ENCODE results near the gene SHB.

SHB gene

DNA sequence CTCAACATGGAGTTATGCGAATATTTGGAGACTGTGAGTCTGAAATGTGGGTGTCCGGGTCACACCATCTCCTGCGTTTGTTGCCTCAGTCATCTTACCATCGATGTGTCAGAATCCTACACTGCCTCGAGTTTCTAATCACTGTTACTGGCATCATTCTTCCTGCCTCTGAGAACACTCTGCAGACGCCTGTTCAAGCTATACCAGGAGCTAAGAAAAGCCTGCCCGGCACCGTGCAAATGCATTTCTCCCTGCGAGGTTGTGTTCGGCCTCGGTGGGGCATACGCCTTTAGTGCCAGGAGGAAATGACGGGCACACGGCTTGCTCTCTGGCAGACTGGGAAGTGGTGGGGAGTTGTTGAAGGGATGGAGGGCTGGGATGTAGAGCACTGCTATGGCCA, 133.9 kb downstream of the SHB start:
- no peak for DNase-seq (ENCODE audit: low read depth, low spot score)

DNA sequence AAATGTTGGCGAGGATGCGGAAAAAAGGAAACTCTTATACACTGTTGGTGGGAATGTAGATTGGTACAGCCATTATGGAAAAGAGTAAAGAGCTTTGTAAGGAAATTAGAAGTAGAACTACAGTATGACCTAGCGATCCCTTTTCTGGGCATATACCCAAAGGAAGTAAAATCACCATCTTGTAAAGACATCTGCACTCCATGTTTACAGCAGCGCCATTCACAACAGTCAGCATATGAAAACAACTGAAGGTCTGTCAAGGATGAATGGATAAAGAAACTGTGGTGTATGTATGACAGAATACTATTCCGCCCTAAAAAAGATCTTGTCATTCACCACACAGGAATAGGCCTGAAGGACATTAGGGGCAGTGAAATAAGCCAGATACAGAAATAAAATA, 137.4 kb downstream of the SHB start:
- no peak for DNase-seq (ENCODE audit: low read depth, low spot score)

DNA sequence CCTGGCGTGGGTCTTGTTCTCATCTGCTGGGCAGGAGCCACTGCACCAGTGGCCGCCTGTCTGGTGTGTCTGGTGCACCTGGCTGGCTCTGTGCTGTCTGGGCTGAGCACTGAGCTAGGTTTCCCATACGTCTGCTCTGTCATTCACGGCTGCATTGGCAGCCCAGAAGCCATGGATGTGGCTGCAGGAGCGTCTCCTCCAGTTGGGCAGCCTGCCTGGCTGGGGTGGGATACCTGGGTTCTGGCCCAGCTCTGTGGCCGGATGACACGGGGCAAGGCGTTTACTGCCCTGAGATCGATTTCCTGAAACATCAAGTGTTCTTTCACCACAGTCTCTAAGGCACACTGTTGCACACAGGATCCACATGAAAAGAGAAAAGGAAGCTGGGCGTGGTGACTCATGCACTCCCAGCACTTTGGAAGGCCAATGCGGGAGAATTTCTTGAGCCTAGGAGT, 139.6 kb downstream of the SHB start:
- DNase-seq (ENCODE audit: low read depth, low spot score): no peak

DNA sequence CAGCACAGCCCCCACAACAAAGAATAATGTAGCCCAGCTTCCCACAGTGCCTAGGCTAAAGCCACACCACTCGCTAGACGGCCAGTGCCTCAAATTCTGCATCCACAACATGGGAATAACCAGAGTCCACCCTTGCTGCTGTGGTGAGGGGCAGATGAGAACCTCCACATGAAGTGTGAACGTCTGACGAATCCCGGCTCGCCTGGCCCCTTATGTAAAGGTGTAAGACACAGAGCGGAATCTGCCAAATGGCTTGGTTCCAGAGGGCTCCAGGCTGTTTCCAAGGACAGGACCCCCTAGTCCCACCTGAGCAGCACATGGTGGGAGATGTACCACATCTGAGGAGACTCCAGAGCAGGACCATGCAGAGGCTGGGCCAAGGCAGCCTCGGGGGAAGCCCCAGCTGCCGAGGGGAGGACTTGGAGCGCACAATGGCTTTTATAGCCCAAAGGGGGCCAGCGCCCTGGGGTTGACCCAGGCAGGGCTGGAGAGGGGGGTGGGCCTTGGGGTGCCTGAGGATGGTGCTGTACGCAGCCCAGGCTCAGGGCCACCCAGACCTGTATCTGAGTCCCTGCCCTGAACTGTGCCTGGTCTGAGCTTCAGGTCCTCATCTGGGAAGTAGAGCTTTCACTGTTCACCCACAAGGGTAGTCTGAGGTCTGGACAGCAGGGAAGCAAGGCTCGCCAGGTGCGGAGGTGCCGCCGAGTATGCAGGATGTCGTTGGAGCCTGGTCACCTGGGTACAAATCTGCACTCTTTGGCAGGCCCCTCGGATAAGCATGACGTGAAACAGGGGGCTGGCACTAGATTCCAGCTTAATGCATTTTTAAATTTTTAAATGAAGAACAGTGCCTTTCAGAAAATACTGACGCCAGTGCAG, 140.2 kb downstream of the SHB start:
- DNase-seq (ENCODE audit: low read depth, low spot score): no peak

DNA sequence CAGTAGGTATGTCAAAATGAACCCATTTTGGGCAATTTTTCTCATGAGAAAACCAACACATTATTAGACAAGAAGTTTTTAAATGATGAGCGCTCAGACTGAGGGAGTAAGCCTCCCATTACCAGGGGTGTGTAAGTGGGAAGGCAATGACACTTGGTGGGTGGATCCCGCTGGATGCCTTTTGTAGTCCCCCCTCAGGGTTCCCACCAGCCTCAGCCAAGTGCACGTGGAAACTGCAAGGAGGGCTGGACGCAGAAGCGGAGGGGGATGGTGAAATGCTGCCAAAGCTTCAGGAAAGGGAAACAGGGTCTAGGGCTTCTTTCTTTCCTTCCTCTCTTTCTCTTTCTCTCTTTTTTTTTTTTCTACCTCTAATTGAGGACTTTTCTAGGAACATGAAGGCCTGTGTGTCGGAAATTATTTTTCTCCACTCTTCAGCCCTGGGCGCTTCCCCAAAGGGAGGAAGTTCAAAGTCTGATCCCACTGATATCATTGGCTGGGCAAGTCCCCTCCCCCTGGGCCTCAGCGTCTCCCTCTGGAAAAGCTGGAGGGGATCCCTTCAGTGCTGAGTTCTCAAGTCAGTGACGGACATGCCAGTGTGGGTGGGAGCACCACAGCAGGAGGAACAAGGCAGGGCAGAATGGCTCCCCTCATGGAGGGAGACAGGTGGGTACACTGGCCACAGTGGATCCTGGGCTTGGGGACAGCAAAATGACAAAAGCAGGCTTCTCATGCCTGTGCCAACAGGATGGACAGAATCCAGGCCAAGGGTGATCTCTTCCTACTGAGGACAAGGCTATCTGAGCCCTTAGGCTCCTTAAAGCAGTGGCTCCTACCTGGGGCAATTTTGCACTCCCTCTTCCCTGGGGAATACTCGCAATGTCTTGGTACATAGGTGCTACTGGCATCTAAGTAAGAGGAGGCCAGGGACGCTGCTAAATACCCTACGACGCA, 141.2 kb downstream of the SHB start:
- no peak for DNase-seq (ENCODE audit: low read depth, low spot score)

DNA sequence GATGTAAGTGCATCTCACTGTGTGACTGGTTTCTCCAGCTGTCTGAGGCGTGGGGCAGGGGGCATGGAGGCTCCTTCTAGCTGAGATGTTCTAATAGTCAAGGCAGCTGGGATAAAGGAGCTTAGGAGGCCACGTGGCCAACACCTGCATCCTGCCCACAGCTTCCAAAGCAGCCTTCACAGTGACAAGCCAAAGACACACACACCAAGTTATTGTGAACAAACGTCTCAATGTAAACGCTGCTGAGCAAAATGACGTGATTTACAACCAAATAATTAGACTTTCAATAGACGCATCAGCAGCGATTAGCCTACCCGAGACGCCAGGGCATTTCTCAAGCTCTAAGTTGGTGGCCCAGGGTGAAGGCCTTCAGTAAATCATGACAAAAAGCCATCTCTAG, 141.9 kb downstream of the SHB start:
- no peak for DNase-seq (ENCODE audit: low read depth, low spot score)

DNA sequence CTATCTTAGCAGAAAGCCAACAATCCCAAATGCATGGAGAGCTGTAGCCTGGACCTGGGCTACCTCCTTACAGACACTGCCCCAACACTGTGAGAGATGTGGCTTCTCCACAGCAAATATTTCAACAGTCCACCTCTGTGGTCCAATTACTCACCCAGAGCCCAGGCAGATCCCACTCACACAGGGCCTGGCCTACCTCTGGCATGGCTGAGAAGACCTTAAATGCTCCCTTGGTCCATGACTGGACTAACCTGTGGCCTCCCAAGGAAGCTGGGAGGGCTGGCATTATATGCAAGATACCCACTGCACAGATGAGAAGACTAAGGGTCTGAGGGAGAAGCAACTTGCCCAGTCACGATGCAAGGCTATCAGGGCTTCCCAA, 142.3 kb downstream of the SHB start:
- no peak for DNase-seq (ENCODE audit: low read depth, low spot score)

DNA sequence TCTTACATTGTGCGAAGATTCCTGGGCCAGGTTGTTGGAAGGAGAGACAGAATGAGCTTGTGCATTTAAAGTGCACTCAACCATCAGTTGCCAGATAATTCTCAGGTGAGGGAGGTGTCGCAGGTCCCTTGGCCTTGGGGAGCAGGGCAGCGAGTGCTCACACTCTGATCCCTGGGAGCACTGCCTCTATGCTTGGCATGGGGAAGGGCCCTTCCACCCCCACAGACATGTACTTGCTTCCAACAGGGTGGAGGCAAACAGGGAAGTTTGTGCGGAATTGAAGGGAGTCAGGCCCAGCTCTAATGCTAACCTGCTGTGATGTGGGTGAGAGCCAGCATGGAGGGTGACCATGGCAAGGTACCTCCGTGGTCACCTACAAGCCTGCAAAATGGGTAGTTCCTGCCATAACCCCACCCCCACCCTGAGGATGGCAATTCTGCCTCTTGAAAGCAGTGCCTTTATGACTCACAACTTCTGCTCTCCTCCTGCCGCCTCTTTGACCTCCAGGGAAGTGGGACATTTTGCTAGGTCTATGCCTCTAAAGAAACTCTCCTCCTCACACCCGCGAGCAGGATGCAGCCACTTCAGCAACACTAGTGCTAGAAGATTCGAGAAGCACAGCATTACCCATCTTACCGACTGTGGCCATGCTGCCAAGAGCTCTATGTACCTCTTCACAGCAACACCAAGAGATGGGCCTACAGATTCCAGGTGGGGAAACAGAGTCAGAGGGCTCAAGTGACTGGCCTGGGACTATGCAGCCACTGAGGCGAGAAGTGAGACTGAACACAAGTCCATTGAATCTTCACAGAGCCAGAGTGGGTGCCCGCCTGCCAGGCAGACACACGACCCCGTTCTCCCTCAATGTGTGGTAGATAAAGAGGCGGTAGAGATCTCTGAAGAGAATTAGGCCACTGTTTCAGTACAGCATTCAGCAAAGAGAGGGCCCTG, 143.0 kb downstream of the SHB start:
- no peak for DNase-seq (ENCODE audit: low read depth, low spot score)

DNA sequence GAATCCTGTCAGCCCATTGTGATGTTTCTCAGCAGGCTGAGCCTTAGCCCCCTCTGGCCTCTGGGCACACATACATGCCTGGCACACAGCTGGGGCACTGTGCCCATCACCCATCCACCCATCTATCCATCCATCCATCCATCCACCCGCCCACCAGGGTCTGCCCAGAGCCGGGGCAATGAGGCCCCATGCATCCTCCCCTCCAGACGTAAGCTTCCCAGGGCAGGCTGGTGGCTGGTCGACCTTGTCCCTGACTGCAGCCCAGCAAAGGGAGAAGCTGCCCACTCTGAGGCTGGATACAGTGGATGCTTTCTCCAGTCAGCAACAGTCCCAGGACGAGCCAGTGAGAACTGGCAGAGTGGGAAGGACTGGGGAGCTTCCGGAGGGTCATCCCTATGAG, 144.0 kb downstream of the SHB start:
- DNase-seq (ENCODE audit: low read depth, low spot score): no peak

DNA sequence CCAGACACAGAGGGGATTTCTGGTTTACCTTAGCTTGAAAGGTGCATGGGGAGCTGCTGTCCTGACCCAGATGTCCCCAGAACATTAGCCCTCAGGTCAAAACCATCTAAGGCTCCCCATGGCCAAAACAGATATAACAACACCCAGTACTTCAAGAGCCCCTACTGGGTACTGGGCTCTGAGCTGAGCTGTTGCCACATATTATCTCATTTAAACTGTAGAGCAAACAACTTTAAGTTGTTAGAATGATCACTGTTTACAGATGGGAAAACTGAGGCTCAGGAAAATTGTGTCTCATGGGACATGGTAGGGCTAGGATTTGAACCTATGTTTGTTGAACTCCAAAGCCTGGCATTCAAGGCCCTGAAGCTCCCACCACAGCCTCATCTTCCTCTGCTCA, 144.5 kb downstream of the SHB start:
- DNase-seq (ENCODE audit: low read depth, low spot score): no peak

DNA sequence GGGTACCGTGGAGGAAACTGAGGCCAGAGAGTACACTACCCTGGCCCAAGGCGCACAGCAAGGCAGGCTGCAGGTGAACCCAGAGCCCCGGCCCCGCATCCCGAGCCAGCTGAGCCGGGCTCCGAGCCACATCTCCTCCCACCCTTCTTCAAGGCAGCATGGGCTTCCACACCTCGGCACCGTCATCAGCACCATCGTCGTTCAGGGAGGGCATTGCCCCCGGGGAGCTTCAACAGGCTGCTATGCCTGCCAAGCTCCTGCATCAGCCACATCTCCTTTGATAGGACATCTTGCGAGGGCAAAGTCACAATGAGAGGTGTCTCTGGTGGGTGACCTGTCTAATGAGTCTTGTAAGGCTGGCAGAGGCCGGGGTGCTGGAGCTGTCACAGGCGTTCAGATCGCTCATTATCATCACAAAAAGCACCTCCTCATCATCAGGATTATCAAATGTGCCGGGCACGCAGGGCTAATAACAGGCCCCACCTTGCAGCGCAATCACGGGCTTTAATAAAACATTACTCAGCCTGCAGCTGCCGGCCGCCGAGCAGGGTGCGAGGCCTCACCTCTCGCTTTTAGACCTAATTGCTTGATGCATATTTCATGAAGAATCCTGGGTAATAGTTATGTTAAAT, 145.1 kb downstream of the SHB start:
- no peak for DNase-seq (ENCODE audit: low read depth, low spot score)

DNA sequence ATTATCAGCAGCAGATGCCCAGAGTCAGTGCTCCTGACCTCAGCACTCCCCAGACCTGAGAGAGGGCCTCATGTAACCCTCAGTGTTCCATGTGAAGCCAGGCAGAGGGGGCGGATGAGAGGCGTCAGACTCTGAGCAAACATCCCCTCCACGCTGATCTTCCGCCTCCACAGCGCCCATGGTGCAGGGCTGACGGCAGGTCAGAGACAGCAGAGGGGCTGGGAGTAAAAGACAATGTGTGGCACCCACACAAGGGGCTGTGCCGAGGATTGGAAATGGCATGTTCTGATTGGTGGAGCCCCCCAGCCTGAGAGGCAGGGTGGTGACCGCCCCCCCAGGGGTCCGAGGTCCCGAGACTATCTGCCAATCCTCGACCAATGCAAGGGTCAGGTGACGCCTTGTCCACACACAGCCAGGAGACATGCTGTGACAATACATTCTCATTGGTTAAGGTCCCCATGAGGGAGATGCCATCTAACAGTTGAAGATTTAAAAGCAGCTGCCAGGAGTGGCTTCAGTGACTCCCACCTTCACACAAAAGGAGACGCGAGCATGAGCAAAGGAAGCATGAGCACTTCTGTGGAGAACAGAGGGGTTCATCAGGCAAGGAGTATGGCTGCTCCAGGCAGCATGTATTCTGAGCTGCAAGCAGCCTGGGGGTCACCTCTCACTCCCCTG, 145.8 kb downstream of the SHB start:
- no peak for DNase-seq (ENCODE audit: low read depth, low spot score)

DNA sequence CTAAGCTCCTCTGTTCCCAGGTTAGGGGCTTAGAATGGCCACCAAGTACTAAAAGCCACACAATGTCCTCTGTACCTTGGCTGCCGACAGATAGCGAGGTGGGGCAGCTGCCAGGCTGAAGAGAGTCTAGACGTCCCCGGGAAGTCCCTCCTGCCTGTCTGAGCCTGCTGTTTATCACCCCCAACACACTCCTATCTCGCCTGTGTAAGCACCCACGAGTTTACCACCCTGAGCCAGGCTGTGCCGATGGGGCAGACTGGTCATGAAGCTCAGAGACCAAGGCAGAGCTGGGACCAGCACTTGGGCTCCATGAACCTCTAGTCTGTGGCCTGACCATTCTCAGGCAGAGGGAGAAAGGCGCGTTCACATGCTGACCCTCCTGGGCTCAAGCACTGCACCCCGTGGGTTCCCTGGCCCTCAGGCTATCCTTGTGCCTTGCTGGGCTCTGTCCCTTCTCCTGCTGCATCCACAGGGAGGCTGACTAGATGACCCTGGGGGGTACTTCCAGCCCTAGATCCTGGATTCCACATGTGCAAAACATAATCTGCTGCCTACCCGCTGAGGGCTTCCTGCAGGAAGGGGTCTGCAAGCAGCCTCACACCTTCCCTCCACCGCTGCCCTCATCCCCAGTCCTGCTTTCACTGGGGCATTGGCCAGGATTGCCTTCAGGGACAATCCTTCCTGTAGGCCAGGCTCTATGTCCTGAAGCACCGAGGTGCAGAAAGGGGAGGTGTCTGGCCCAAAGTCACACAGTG, 146.5 kb downstream of the SHB start:
- DNase-seq (ENCODE audit: low read depth, low spot score): no peak

DNA sequence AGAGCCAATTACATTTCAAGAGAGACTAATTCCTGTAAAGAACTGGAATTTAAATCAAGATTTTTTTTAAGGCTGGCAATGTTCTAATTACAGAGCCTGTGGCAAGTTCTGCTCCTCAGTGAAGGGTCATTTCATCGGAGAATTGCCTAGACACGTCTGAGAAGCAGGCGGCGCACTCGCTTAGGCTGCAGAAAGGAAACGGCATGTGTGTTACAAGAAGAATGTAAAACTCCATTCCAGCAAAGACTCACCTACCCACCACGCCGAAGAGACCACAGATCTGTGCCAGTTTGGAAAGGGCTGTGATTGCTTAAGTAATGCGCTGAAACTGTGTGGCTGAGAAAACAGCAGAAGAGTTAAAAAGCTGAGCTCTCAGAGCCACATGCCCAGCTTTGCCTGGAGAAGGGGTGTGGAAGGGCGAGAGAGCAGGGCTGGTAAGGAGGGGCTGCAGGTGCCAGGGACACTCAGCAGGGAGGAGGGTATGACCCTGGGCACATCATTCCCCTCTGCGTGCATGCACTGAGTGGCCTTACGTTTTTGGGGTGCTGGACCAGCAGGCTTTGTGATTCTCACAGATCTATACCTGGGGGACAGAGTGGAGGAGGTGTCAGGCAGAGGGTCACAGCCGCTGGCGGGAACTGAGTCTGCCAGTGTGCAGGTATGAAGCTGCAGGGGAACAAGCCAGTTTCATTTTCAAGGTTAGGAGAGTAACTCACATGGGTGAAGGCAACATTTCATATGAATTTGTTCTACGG, 147.3 kb downstream of the SHB start:
- no peak for DNase-seq (ENCODE audit: low read depth, low spot score)

DNA sequence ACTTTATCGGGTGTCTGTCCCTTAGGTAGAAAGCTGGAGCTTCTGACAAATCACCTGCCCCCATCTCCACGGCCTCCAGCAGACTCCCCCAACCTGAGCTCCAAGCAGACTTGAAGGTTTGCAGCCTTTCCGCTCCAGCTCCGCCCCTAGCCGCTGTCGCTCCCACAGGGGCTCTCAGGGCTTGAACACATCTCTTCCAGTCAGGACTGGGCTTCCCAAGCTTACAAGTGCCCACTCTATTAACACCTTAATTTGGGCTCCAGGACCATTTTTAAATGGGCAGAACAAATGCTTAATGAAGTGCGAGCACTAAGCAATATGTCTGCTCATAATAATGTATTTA, 147.9 kb downstream of the SHB start:
- no peak for DNase-seq (ENCODE audit: low read depth, low spot score)

DNA sequence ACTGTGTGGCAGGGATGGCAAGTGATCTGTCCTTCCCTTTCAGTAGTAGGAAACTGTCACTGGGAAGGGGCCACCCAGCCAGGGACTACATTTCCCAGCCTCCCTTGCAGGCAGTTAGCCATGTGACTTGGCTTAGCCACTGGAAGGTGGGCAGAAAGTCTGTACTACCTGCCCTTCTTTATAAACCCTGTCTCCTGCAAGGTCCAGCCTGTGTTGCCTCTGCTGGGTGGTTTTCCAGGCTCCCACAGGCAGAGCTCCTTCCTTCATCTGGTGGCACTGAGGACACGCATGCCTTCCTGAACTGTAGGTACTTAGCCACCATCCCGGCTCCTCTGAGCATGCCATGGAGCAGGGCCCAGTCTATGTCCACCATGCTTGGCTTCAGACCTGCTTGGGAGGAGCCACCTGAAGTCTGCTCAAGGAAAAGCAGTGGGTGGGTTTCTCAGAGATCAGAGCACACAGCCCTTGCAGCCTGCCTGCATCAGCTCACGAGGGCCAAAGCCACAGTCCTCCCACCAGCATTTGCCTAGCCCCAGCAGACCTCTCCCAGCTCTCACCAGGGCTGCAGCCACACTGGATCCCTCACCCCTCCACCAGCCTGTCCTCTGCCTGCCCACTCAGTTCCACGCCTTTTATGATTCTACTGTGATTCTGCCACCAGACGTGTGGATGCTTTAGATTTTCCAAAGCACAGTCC, 148.4 kb downstream of the SHB start:
- no peak for DNase-seq (ENCODE audit: low read depth, low spot score)

DNA sequence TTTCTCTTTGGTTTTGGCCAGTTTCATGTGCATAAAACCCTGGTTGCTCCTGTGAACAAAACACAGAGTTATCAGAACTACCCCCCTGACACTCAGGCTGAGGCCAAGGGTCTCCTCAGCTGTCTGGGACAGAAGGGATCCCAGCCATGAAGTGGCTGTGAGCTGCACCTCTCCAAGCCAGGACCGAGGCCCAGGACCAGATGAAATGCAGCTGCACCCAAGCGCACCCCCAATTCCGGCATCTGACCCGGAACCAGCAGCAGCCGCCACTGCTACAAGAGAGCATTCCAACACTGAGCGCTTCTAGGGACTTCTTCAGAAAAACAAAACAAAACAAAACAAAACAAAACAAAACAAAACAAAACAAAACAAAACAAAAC, 149.1 kb downstream of the SHB start:
- no peak for DNase-seq (ENCODE audit: low read depth, low spot score)

DNA sequence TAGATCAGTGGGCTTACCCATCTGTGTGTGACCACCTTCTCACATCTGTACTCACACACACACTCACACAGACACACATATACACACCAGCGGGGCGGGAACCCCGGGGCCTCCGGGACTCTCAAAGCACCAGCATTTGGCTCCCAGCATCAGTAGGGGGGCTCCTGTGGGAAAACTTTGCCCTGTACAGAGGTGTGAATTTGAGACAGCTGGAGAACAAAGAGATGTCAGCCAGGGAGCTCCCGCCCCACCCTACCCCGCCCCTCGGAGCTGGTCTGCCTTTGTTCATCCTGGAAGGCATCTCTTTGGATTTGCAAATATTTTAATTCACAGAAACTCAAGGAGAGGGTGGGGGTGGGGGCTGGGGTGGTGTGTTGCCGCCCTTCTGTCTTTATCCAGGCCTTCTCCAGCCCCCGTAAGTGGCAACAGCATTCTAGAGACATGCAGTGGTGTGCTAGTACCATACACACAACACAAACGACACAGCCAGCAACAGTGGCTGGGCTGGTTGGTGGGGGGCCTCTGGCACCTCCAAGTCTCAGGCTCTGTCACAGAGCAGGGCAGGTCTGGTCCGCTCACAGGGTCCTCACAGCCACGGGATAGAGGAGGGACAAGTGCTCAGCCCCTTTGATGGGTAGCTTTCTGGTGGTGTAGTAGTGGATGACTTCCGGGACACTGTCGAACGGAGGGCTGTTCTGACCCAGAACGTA, 149.6 kb downstream of the SHB start:
- no peak for DNase-seq (ENCODE audit: low read depth, low spot score)
